Colonic mucosa (tissue), 4 donors: ENCODE measurements around the gene CCR4. TPM values are rescaled to one million over a fixed set of nuclear protein-coding genes. Genes with fewer than 3 reads are reported as not detected.

Source experiments
- DNase-seq: peaks from one replicate; pipeline ENCODE4 v3.0.0-alpha.2; 2020
- H3K27ac ChIP-seq: fragments of 200-600 bp; one replicate; pipeline ENCODE4 v1.8.0; 2021
- H3K27me3 ChIP-seq: fragments of 200-600 bp; one replicate; pipeline ENCODE4 v1.8.0; 2021
- H3K36me3 ChIP-seq: fragments of 200-600 bp; one replicate; pipeline ENCODE4 v1.8.0; 2021
- H3K4me1 ChIP-seq: fragments of 200-600 bp; one replicate; pipeline ENCODE4 v1.8.0; 2021; ENCODE audit warnings: mild to moderate bottlenecking
- H3K4me3 ChIP-seq: fragments of 200-600 bp; one replicate; pipeline ENCODE4 v1.8.0; 2021
- H3K9ac ChIP-seq, 2 donors: one replicate each; pipeline ENCODE4 v1.7.0; 2013; ENCODE audit warnings: control low read depth in 2 of 2, low read depth in 2 of 2, low read length in 2 of 2
- H3K9me3 ChIP-seq: fragments of 200-600 bp; one replicate; pipeline ENCODE4 v1.8.0; 2021
- intact Hi-C: fragments of 100-400 bp; cut with DNase I; formaldehyde crosslinking; loops from one replicate; pipeline ENCODE4 v1.14.1; 2022
- total RNA-seq, 2 donors: library from RNA; stranded (reverse); fragmentation: NEBNext Ultra II Directional in 1 of 2; extraction: Animal tissue kit (Norgen Biotek cat#: 25700) in 1 of 2; gene quantifications; one replicate each; pipeline ENCODE4 v1.2.1, GENCODE V29; 2021
- TF ChIP-seq, protein P1 (sequence below): fragments of 200-600 bp; IDR thresholded peaks from one replicate; pipeline ENCODE4 v1.8.0; 2022; ENCODE audit warnings: antibody characterized with exemption, mild to moderate bottlenecking
- donor health status: healthy.
- donor health status: DM: no; HTN: no; CAD: no.
- donor health status: DM: no; HTN: no; CAD: no.

Gene CCR4
- total RNA-seq, 2 donors from 2014 or later: 0.49 to 0.69 TPM

DNA sequence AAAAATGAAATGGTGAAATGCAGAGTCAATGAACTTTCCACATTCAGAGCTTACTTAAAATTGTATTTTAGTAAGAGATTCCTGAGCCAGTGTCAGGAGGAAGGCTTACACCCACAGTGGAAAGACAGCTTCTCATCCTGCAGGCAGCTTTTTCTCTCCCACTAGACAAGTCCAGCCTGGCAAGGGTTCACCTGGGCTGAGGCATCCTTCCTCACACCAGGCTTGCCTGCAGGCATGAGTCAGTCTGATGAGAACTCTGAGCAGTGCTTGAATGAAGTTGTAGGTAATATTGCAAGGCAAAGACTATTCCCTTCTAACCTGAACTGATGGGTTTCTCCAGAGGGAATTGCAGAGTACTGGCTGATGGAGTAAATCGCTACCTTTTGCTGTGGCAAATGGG is 3.1 kb downstream of the CCR4 start:
- TF ChIP-seq, protein P1, sequence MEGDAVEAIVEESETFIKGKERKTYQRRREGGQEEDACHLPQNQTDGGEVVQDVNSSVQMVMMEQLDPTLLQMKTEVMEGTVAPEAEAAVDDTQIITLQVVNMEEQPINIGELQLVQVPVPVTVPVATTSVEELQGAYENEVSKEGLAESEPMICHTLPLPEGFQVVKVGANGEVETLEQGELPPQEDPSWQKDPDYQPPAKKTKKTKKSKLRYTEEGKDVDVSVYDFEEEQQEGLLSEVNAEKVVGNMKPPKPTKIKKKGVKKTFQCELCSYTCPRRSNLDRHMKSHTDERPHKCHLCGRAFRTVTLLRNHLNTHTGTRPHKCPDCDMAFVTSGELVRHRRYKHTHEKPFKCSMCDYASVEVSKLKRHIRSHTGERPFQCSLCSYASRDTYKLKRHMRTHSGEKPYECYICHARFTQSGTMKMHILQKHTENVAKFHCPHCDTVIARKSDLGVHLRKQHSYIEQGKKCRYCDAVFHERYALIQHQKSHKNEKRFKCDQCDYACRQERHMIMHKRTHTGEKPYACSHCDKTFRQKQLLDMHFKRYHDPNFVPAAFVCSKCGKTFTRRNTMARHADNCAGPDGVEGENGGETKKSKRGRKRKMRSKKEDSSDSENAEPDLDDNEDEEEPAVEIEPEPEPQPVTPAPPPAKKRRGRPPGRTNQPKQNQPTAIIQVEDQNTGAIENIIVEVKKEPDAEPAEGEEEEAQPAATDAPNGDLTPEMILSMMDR: no peak
- Histone ChIP-seq H3K27ac (no peak overlapping the region), H3K4me3 (no peak overlapping the region), H3K9me3 (no peaks in the 10 kb centered on the region), H3K36me3 (no peaks in the 10 kb centered on the region), H3K4me1 (no peaks in the 10 kb centered on the region), H3K9ac (no peak overlapping the region), H3K27me3 (no peaks in the 10 kb centered on the region)
- intact Hi-C loops: no loop called here
- DNase-seq: no peak

DNA sequence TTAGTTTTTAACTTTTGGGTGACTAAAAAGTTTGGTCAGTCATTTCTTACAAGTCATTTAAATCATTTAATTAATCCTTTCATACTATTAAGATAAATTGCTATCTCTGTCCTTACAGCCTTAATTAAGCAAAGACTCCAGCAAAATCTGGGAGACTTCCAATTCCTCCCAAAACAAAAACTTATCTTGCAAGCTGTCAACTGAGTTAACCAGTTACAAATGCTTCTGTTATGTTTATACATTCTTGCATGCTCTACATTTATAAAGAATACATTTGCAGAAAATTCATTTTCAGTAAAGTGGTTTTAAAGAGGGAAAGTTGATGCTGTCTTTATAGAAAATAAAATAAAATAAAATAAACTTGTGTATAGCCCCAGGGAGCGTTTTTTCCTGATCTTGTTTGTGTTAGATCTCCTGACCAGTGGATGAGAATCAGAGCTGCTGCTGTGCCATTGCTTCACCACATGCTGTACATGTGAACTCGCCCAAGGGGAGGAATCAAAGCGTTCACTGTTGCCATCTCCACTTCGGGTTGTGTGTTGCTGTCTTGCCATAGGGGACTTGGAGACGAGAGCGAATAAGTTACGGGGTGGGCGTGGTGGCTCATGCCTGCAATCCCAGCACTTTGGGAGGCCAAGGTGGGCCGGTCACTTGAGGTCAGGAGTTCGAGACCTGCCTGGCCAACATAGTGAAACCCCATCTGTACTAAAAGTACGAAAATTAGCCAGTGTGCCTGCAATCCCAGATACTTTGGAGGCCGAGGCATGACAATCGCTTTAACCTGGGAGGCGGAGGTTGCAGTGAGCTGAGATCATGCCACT is 5.5 kb downstream of the CCR4 start:
- no peak overlapping the region for H3K27ac ChIP-seq
- DNase-seq: no peak
- no peak overlapping the region for H3K9ac ChIP-seq
- no peak overlapping the region for H3K4me3 ChIP-seq
- TF ChIP-seq, protein P1: no peak
- no peaks in the 10 kb centered on the region for H3K36me3 ChIP-seq
- no peaks in the 10 kb centered on the region for H3K27me3 ChIP-seq
- H3K9me3 ChIP-seq: no peaks in the 10 kb centered on the region
- no peaks in the 10 kb centered on the region for H3K4me1 ChIP-seq
- intact Hi-C loops: no loop called here

- no peak overlapping the region for H3K4me3 ChIP-seq
- H3K9ac ChIP-seq: no peak overlapping the region
- intact Hi-C loops: no loop called here
- no peaks in the 10 kb centered on the region for H3K36me3 ChIP-seq
- DNase-seq: no peak
- H3K27ac ChIP-seq: no peak overlapping the region
- no peaks in the 10 kb centered on the region for H3K27me3 ChIP-seq
- no peaks in the 10 kb centered on the region for H3K9me3 ChIP-seq
- TF ChIP-seq, protein P1: no peak
- H3K4me1 ChIP-seq: no peaks in the 10 kb centered on the region
These were observed 7.1 kb downstream of the CCR4 start for GRCh38 chr3:32958509-32958908.

- intact Hi-C loops: no loop called here
- Histone ChIP-seq H3K4me1 (no peaks in the 10 kb centered on the region), H3K9ac (no peak overlapping the region), H3K27me3 (no peaks in the 10 kb centered on the region), H3K9me3 (no peaks in the 10 kb centered on the region), H3K4me3 (no peak overlapping the region), H3K27ac (no peak overlapping the region), H3K36me3 (no peaks in the 10 kb centered on the region)
- no peak for DNase-seq
- TF ChIP-seq, protein P1: no peak
These were observed 7.9 kb downstream of the CCR4 start for GRCh38 chr3:32959371-32959770.

GRCh38 chr3:32960404-32961170 is 9.1 kb downstream of the CCR4 start:
- DNase-seq: no peak
- TF ChIP-seq, protein P1: no peak
- H3K36me3 ChIP-seq: no peaks in the 10 kb centered on the region
- no peaks in the 10 kb centered on the region for H3K27me3 ChIP-seq
- no peaks in the 10 kb centered on the region for H3K9me3 ChIP-seq
- H3K9ac ChIP-seq: no peak overlapping the region
- no peak overlapping the region for H3K4me3 ChIP-seq
- no peak overlapping the region for H3K27ac ChIP-seq
- H3K4me1 ChIP-seq: no peaks in the 10 kb centered on the region
- intact Hi-C loops: no loop called here
